ENCODE measurements around the gene PTPN18.
"Not testable (repeated sequence)": the region's sequence is repeated elsewhere in the genome, so short reads cannot be mapped to it uniquely, and the experiment has no call there.

PTPN18 gene

GRCh38 chr2:130388221-130388907 lies 32.5 kb downstream of the PTPN18 start:
- no peak for ATAC-seq (ENCODE audit: low read depth)

GRCh38 chr2:130389358-130389757 lies 33.5 kb downstream of the PTPN18 start:
- DNase-seq (ENCODE audit: low spot score in 2 of 2), result no peak
- H3K4me3 Mint-ChIP-seq, result no peak overlapping the region
- no peaks in the 10 kb centered on the region for H3K36me3 Mint-ChIP-seq
- H3K4me1 Mint-ChIP-seq, result peaks cover 44% of the 10 kb centered on the region
- H3K27ac Mint-ChIP-seq, result peak overlapping the region; percentile 54
- H3K27me3 Mint-ChIP-seq, result peaks cover 2% of the 10 kb centered on the region
- no peak for ATAC-seq (ENCODE audit: low read depth)
- H3K9me3 Mint-ChIP-seq, result peaks cover 1% of the 10 kb centered on the region

More at GRCh38 chr2:130388221-130388907, 32.5 kb downstream of the PTPN18 start:
- no peaks in the 10 kb centered on the region for H3K36me3 Mint-ChIP-seq
- H3K4me1 Mint-ChIP-seq, result peaks cover 44% of the 10 kb centered on the region
- H3K27me3 Mint-ChIP-seq, result no peaks in the 10 kb centered on the region
- no peak overlapping the region for H3K4me3 Mint-ChIP-seq
- DNase-seq (ENCODE audit: low spot score in 2 of 2), result no peak
- peak overlapping the region; percentile 54 for H3K27ac Mint-ChIP-seq
- peaks cover 1% of the 10 kb centered on the region for H3K9me3 Mint-ChIP-seq

- Mint-ChIP-seq H3K4me3 (no peak overlapping the region), H3K9me3 (peaks cover 1% of the 10 kb centered on the region), H3K27me3 (peaks cover 2% of the 10 kb centered on the region), H3K4me1 (peaks cover 44% of the 10 kb centered on the region), H3K36me3 (peaks cover 2% of the 10 kb centered on the region), H3K27ac (no peak overlapping the region)
- no peak for DNase-seq (ENCODE audit: low spot score in 2 of 2)
- no peak for ATAC-seq (ENCODE audit: low read depth)
Observed at GRCh38 chr2:130389783-130390182, 33.9 kb downstream of the PTPN18 start.

GRCh38 chr2:130390460-130391057 lies 34.7 kb downstream of the PTPN18 start:
- peak overlapping the region; percentile 89 for H3K27ac Mint-ChIP-seq
- H3K9me3 Mint-ChIP-seq, result peaks cover 1% of the 10 kb centered on the region
- no peak for DNase-seq (ENCODE audit: low spot score in 2 of 2)
- H3K27me3 Mint-ChIP-seq, result peaks cover 2% of the 10 kb centered on the region
- peak; percentile 26 for ATAC-seq (ENCODE audit: low read depth)
- H3K36me3 Mint-ChIP-seq, result peaks cover 2% of the 10 kb centered on the region
- peaks cover 39% of the 10 kb centered on the region for H3K4me1 Mint-ChIP-seq
- H3K4me3 Mint-ChIP-seq, result peak overlapping the region; percentile 97

- peaks cover 2% of the 10 kb centered on the region for H3K27me3 Mint-ChIP-seq
- no peak for DNase-seq (ENCODE audit: low spot score in 2 of 2)
- peaks cover 1% of the 10 kb centered on the region for H3K9me3 Mint-ChIP-seq
- H3K36me3 Mint-ChIP-seq, result peaks cover 2% of the 10 kb centered on the region
- H3K27ac Mint-ChIP-seq, result peak overlapping the region; percentile 89
- peak; percentile 82 for ATAC-seq (ENCODE audit: low read depth)
- peak overlapping the region; percentile 97 for H3K4me3 Mint-ChIP-seq
- H3K4me1 Mint-ChIP-seq, result peaks cover 33% of the 10 kb centered on the region
Observed at GRCh38 chr2:130391058-130391871, 35.4 kb downstream of the PTPN18 start.

- ATAC-seq (ENCODE audit: low read depth) (no peak), DNase-seq (ENCODE audit: low spot score in 2 of 2) (no peak)
- H3K27ac Mint-ChIP-seq, result peak overlapping the region; percentile 89
Observed at GRCh38 chr2:130391872-130392670, 36.2 kb downstream of the PTPN18 start.

GRCh38 chr2:130393318-130393910 lies 37.6 kb downstream of the PTPN18 start:
- Mint-ChIP-seq H3K27me3 (peaks cover 3% of the 10 kb centered on the region), H3K4me3 (no peak overlapping the region), H3K4me1 (peaks cover 18% of the 10 kb centered on the region), H3K36me3 (peaks cover 2% of the 10 kb centered on the region), H3K9me3 (peaks cover 1% of the 10 kb centered on the region), H3K27ac (no peak overlapping the region)
- ATAC-seq (ENCODE audit: low read depth), result no peak
- DNase-seq (ENCODE audit: low spot score in 2 of 2), result no peak

More at GRCh38 chr2:130391872-130392670, 36.2 kb downstream of the PTPN18 start:
- H3K27me3 Mint-ChIP-seq, result peaks cover 3% of the 10 kb centered on the region
- H3K4me1 Mint-ChIP-seq, result peaks cover 28% of the 10 kb centered on the region
- H3K4me3 Mint-ChIP-seq, result peak overlapping the region; percentile 97
- H3K36me3 Mint-ChIP-seq, result peaks cover 2% of the 10 kb centered on the region
- H3K9me3 Mint-ChIP-seq, result peaks cover 1% of the 10 kb centered on the region

GRCh38 chr2:130406280-130406679 lies 50.4 kb downstream of the PTPN18 start:
- H3K4me3 Mint-ChIP-seq; H3K36me3 Mint-ChIP-seq; H3K4me1 Mint-ChIP-seq; ATAC-seq (ENCODE audit: low read depth); H3K27me3 Mint-ChIP-seq; H3K9me3 Mint-ChIP-seq; DNase-seq (ENCODE audit: low spot score in 2 of 2); H3K27ac Mint-ChIP-seq: not testable (repeated sequence)

- not testable (repeated sequence) for H3K9me3 Mint-ChIP-seq; DNase-seq (ENCODE audit: low spot score in 2 of 2); H3K4me3 Mint-ChIP-seq; H3K4me1 Mint-ChIP-seq; ATAC-seq (ENCODE audit: low read depth); H3K27ac Mint-ChIP-seq; H3K27me3 Mint-ChIP-seq; H3K36me3 Mint-ChIP-seq
Observed at GRCh38 chr2:130416693-130417092, 60.8 kb downstream of the PTPN18 start.

- not testable (repeated sequence) for H3K4me3 Mint-ChIP-seq; H3K4me1 Mint-ChIP-seq; H3K27ac Mint-ChIP-seq; DNase-seq (ENCODE audit: low spot score in 2 of 2); H3K9me3 Mint-ChIP-seq; ATAC-seq (ENCODE audit: low read depth); H3K27me3 Mint-ChIP-seq; H3K36me3 Mint-ChIP-seq
Observed at GRCh38 chr2:130418845-130419244, 63.0 kb downstream of the PTPN18 start.
